ENCODE results near the gene CDC14B. TPM values are rescaled to one million over a fixed set of nuclear protein-coding genes. Genes with fewer than 3 reads are reported as not detected.
"Not testable (repeated sequence)": the region's sequence is repeated elsewhere in the genome, so short reads cannot be mapped to it uniquely, and the experiment has no call there.

Gene CDC14B
- total and polyA plus RNA-seq, 2 experiments from 2014 or later = 48.5 to 49.4 TPM

DNA sequence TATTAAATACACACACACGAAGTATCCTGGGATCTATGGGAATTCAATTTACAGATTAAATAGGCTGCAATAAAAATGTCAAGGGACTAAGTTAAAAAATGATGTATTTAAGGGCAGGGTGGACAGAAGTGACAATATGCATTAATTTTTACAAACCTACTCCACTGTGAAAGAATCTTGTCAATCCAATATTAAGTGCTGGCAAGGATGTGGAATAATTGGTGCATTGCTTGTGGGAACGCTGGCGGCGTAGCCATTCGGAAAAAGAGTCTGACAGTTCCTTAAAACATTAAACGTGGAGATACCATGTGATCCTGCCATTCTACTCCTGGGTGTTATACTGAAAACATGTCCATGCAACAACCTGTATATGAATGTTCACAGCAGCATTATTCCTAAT is 4.2 kb downstream of the CDC14B start:
- Histone ChIP-seq H3K27ac (no peak overlapping the region), H3K4me3 (no peak overlapping the region), H3K4me1 (ENCODE audit: low read depth) (peaks cover 37% of the 10 kb centered on the region), H3K27me3 (no peaks in the 10 kb centered on the region), H3K36me3 (no peaks in the 10 kb centered on the region), H3K9me3 (ENCODE audit: low read depth) (no peaks in the 10 kb centered on the region)
- TF ChIP-seq, protein P1, sequence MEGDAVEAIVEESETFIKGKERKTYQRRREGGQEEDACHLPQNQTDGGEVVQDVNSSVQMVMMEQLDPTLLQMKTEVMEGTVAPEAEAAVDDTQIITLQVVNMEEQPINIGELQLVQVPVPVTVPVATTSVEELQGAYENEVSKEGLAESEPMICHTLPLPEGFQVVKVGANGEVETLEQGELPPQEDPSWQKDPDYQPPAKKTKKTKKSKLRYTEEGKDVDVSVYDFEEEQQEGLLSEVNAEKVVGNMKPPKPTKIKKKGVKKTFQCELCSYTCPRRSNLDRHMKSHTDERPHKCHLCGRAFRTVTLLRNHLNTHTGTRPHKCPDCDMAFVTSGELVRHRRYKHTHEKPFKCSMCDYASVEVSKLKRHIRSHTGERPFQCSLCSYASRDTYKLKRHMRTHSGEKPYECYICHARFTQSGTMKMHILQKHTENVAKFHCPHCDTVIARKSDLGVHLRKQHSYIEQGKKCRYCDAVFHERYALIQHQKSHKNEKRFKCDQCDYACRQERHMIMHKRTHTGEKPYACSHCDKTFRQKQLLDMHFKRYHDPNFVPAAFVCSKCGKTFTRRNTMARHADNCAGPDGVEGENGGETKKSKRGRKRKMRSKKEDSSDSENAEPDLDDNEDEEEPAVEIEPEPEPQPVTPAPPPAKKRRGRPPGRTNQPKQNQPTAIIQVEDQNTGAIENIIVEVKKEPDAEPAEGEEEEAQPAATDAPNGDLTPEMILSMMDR (IDR thresholded peaks at IDR 0.05; ENCODE audit: low read depth, low read length) = no peak
- no peak for DNase-seq (ENCODE audit: low read depth in 1 of 2, low spot score in 1 of 2)

DNA sequence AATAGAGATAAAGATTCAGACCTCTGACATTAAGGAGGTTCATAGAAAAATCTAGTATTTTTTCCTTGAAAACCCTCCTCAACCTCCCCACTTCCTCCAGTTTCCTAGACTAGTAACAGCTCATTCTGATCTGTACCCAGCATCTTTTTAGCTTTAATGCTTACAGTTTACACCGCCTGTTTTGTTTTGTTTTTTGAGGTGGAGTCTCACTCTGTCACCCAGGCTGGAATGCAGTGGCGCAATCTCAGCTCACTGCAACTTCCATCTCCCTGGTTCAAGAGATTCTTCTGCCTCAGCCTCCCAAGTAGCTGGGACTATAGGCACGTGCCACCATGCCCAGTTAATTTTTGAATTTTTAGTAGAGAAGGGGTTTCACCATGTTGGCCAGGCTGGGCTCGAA is 5.0 kb downstream of the CDC14B start:
- not testable (repeated sequence) for H3K36me3 ChIP-seq; H3K27ac ChIP-seq; H3K27me3 ChIP-seq; H3K4me3 ChIP-seq; H3K9me3 ChIP-seq (ENCODE audit: low read depth); DNase-seq (ENCODE audit: low read depth in 1 of 2, low spot score in 1 of 2)
- H3K4me1 ChIP-seq (ENCODE audit: low read depth) = peaks cover 37% of the 10 kb centered on the region

DNA sequence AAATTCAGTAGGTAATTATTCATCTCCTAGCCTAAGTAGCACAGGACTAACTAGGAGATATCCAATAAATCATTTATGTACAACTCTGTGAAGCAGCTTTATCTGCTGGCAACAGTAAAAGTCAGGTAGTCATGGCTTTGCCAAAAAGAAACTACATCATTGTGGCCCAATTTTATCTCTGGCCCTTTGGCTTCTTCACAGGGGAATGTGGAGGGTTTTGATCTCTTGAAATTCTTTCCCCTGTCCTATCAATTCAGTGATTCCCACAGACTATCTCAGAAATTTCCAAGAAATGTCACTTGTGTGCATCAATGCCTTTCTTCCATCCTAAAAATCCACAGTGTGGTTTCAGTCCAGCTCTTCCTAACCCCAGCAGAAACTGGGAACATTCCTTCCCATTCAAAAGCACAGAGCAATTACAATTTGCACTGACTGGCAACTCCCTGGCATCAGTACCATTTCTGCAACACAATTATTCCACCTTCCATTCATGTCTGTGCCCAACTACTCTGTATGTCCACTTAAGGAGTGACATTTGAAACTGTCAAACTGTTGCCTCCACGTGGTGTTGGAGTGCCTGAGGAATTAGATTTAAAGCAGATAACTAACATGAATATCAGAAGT is 6.6 kb downstream of the CDC14B start:
- TF ChIP-seq, protein P1 (IDR thresholded peaks at IDR 0.05; ENCODE audit: low read depth, low read length) = no peak
- no peak for DNase-seq (ENCODE audit: low read depth in 1 of 2, low spot score in 1 of 2)
- no peak overlapping the region for H3K4me3 ChIP-seq

DNA sequence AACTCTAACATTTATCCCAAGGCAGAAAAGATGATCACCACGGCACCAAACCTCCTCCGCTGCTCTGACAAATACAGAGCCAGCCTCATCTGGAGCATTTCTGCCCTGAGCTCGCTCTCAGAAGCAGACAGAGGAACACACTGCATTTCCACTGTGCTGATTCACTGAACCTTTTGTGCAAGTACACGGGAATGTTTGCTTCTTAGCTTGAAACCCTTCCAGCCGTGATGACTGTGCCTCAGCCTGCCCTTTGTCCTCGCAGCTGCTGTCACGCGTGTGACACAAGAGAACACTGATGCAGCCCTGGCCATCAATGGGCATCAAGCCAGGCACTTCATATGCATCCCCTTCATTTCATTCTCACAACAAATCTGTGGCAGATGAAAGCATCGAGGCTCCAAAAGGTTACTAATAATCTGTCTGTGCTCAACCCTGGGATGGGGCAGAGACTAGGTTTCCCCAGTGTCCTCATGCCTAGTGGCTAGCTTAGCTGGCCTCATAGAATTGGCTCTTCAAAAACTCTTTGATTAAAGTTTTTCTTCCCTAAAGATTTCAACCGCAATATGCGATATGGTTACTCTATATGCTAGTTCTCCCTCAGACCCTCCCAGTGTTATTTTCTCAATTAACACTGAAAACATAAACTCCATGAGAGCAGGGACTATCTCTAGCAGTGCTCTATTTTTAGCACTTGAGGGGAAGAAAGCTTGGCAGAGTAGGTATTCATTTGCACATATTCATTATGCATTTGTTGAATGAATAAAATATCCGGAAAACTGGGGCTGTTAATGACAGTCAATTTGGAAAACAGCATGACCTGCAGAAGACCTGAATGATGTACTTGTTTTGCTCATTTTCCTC is 7.3 kb downstream of the CDC14B start:
- peak; percentile 28 to 80 for DNase-seq (ENCODE audit: low read depth in 1 of 2, low spot score in 1 of 2)
- H3K27me3 ChIP-seq = no peaks in the 10 kb centered on the region
- H3K9me3 ChIP-seq (ENCODE audit: low read depth) = no peaks in the 10 kb centered on the region
- H3K4me1 ChIP-seq (ENCODE audit: low read depth) = peaks cover 34% of the 10 kb centered on the region
- H3K4me3 ChIP-seq = no peak overlapping the region
- H3K36me3 ChIP-seq = no peaks in the 10 kb centered on the region
- TF ChIP-seq, protein P1 (IDR thresholded peaks at IDR 0.05; ENCODE audit: low read depth, low read length) = no peak
- peak overlapping the region; percentile 13 for H3K27ac ChIP-seq

More for the DNA sequence above, 6.6 kb downstream of the CDC14B start:
- peaks cover 37% of the 10 kb centered on the region for H3K4me1 ChIP-seq (ENCODE audit: low read depth)
- no peaks in the 10 kb centered on the region for H3K27me3 ChIP-seq
- no peaks in the 10 kb centered on the region for H3K9me3 ChIP-seq (ENCODE audit: low read depth)
- no peaks in the 10 kb centered on the region for H3K36me3 ChIP-seq
- no peak overlapping the region for H3K27ac ChIP-seq

DNA sequence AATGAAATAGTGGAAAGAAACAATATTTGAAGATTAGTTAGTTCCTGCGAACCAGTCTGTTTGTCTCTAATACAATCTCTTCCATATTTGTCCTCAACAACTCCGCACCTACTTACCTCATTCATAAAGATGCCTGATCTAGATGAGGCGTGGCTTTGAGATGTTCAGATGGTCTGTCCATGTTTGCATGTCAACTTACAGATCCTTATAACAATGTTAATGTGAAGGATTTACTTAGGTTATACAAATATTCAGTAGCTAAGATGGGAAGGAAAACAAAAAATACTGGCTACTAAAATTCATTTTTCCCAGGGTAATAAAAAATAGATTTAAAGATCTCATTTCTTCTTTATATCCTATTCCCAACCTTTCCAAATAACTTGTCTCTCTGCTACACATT is 8.3 kb downstream of the CDC14B start:
- Histone ChIP-seq H3K36me3 (no peaks in the 10 kb centered on the region), H3K27me3 (no peaks in the 10 kb centered on the region), H3K27ac (no peak overlapping the region), H3K4me1 (ENCODE audit: low read depth) (peaks cover 28% of the 10 kb centered on the region), H3K4me3 (no peak overlapping the region), H3K9me3 (ENCODE audit: low read depth) (no peaks in the 10 kb centered on the region)
- no peak for DNase-seq (ENCODE audit: low read depth in 1 of 2, low spot score in 1 of 2)
- TF ChIP-seq, protein P1 (IDR thresholded peaks at IDR 0.05; ENCODE audit: low read depth, low read length) = no peak

DNA sequence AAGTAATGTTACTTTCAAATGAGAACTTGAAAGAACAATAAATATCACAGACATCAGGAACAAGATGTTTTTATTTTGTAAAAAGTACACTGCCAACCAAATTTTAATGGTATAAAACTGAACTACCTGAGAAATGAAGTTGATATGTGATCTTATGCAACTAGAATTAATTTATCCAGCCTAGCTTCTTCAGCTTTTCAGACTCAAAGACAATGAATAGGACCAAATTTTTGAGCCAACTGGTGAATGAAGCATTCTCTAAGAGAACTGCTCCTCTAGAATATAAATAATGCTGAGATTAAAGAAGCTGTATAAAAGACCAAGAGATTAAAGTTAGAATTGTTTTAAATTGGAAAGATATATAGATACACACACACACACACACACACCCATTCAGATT is 9.9 kb downstream of the CDC14B start:
- no peaks in the 10 kb centered on the region for H3K27me3 ChIP-seq
- no peak overlapping the region for H3K27ac ChIP-seq
- TF ChIP-seq, protein P1 (IDR thresholded peaks at IDR 0.05; ENCODE audit: low read depth, low read length) = no peak
- no peaks in the 10 kb centered on the region for H3K9me3 ChIP-seq (ENCODE audit: low read depth)
- no peak overlapping the region for H3K4me3 ChIP-seq
- no peak for DNase-seq (ENCODE audit: low read depth in 1 of 2, low spot score in 1 of 2)
- peaks cover 40% of the 10 kb centered on the region for H3K4me1 ChIP-seq (ENCODE audit: low read depth)
- H3K36me3 ChIP-seq = no peaks in the 10 kb centered on the region
